ENCODE results near the gene CD79A.

- no peak for TF ChIP-seq CTCF (IDR thresholded peaks at IDR 0.05)
- TF ChIP-seq POLR2AphosphoS5 (IDR thresholded peaks at IDR 0.05): no peak
Measured at GRCh38 chr19:41877916-41878905, 1.1 kb downstream of the CD79A start.
